HG02973 (cell line): ENCODE measurements around the gene SYK.
"Not testable (repeated sequence)": the region's sequence is repeated elsewhere in the genome, so short reads cannot be mapped to it uniquely, and the experiment has no call there.

Experiments used
- ATAC-seq: cut with Tn5 transposase; IDR thresholded peaks from one replicate; pipeline ENCODE4 v1.9.1; 2021; ENCODE audit warnings: moderate library complexity; ENCODE audit not compliant: unreplicated experiment

The SYK gene

DNA sequence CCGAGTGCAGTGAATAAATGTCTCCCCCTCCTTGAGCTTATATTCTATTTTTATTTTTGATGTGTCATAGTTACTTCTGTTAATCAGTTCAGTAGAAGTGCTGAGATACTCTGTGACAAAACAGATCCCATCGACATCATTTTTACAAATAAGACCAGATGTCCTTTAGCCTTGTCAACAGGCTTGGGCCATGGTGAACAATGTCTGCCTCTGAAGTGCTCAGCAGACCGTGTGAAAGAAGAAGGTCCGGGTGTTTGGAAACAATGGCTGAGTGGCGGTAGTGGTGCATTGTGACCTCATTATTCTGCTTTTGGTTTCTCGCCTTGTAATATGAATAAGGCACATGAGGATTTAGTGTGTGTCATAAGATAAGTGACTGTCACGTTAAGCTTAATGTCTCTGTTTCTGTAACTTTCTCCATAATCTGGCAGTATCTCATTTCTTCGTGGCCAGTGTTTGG is 71.2 kb downstream of the SYK start:
- ATAC-seq: no peak

DNA sequence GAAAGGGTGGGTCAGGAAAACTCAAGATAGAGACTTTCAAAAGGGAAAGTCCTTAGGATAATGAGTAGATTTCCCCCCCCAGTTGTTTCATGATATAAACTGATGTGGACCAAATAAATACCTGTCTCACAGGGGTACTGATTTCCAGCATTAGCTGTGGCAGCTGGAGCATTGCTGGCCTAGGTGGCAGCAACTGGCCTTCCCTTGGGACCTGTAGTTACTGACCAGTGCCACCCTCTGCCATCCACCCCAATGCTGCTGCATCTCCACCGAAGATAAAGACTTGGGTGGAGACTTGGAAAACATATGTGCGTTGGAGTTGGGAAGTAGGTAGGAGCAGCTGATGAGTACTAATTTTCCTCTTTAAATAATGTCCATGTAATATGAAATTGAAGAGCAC is 71.8 kb downstream of the SYK start:
- ATAC-seq: no peak

- no peak for ATAC-seq
These were observed 72.6 kb downstream of the SYK start for GRCh38 chr9:90874194-90874593.

DNA sequence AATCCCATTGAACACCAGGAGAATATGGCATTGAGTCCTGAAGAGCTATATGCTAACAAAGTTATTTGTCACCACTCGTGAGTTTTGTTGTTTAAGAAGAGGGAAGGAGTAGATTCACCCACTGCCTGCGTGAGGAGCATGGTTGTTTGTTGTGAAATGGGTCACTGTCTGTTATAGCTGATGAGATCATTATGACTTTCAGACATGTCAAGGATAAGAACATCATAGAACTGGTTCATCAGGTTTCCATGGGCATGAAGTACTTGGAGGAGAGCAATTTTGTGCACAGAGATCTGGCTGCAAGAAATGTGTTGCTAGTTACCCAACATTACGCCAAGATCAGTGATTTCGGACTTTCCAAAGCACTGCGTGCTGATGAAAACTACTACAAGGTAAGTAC is 76.9 kb downstream of the SYK start:
- no peak for ATAC-seq

DNA sequence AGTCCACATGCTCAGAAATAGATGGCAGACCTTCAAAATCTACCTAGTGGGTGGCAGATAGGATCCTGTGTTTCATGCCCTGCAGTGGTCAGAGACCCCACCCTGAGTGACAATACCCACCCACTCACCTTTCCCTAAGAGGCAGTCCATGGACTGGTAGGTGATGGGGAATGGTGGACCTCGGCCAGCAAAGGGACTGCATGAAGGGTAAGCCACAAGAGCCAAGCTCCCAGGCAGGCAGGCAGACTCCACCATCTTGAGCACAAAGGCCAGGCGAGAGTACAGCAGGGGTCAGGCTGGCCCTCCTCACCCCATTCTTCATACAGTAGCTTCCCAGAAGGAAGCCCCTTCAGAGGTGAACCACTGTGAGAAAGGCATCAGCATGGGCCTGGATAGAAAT is 78.4 kb downstream of the SYK start:
- no peak for ATAC-seq

GRCh38 chr9:90880669-90881068 is 79.0 kb downstream of the SYK start:
- no peak for ATAC-seq

DNA sequence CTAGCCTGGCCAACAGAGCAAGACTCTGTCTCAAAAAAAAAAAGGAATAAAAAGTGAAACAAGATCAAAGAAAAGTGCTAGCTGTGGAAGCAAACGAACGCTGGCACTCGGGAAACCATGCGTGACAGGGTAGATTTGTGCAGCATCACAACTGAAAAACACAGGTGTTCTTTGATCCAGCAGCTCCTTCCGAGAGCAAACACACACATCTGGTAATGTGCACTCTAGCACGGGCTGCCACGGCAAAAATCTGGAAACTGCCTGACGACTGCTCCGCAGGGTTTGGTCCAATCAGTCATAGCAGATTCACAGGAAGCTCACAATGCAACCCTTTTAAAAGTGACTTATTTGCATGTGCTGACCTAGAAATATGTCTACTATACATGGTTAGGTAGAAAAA is 80.0 kb downstream of the SYK start:
- no peak for ATAC-seq

DNA sequence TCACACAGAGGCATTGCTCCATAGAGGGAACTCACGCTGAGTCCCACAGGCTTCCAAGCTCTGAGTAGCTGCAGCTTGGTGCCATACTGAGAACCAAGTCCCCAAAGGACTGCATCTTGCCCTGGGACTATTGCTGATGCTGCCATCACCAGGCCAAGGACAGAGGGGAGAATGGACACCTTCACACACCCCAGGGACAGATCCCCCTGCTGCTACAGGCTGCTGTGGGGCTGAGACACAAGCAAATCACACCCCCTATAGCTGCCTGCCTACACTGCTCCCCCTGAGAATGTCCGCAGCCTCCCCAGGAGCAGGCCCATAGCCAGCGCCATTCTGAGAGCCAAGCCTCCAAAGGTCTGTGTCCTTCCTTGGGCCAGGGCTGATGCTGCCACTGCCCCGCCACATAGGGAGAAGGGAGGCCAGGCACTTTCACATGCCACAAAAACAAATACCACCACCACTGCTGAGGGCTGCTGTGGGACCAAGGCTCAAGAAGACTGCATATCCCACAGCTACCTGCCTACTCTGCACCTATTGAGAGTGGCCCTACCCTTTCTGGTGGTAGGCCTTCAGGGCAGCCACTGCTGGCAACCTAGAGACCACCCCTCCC is 81.5 kb downstream of the SYK start:
- ATAC-seq: no peak

DNA sequence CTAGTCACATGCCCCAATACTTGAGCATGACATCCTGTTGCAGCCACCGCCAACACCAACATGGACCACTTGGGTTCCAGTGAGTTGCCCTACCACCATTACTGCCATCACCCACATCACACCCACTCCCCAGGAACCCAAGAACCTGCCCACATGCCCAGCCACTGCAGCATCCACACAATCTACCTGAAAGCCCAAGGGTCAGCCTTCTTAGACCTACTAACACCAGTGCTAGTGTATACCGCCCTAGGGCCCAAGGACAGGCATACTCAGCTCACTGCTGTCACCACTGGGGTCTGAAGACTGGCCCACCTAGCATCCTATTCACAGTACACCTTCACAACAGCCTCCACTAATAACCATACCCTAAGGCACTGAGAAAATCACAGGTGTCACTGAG is 82.0 kb downstream of the SYK start:
- ATAC-seq: no peak

GRCh38 chr9:90884178-90884577 is 82.6 kb downstream of the SYK start:
- ATAC-seq: no peak

DNA sequence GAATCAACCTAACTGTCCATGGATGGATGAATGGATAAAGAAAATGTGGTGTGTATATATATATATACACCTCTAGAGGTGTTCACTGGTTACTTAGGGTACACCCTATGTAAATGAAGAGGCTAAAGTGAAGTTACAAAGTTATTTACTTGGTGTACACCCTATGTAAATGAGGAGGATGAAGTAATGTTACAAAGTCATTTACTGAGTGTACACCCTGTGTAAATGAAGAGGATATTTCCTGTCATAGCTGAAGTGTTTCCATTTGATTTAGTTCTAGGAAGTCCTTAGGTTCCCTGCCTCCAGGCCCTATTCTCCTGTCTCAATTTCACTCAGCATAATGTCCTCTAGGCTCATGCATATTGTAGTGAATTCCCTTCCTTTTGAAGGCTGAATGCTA is 85.2 kb downstream of the SYK start:
- ATAC-seq: not testable (repeated sequence)

- ATAC-seq: no peak
These were observed 87.3 kb downstream of the SYK start for GRCh38 chr9:90888941-90889340.

DNA sequence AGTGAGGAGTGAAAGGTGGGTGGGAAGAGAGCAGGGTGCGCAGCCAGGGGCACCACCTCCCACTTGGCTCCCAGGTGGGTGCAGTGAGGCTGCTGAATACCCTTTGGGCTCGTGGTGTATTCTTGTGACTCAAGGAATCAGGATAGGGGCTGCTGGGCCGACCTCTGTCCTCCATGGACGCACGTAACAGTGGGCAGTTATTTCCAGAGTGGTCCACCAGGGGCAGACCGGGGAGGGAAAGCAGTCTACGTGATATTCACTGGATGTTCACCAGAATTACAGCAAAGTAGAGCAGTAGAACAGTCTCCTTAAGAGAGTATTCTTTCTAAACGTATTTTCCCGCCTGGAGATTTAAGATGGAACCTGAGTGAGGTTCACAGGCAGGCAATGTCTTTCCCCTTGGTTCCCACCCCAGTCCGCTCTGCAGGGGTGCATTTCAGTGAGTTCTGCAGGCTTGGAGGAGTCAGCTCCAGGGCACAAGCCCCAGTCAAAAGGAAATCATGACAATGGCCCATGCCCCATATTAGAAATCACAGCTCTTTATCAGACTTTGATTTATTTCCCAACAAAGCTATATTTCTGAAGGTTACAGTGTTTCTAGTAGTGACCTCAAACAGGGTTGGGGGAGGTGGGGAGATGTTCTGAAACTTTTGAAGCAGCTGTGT is 88.7 kb downstream of the SYK start:
- ATAC-seq: no peak

- ATAC-seq: no peak
These were observed 89.9 kb downstream of the SYK start for GRCh38 chr9:90891308-90892040.

GRCh38 chr9:90892918-90893317 is 91.3 kb downstream of the SYK start:
- ATAC-seq: no peak

DNA sequence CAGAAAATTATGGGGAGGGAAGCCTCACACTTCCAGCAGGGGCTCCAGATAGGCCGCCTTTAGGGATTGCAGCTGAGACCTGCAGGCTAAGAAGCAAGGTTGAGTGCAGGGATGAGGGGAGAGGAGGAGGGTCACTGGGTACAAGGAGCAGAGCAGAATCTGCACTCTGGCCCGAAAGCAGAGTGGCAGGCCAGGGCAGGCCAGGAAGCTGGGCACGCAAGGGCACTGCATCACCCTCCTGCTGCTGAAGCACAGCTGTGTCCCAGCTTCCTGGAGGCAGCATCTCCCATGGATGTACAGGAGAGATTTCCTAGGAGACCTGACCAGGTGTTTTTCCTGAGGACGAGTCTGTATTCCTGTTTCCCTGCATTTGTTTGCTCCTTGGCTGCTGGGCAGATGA is 92.1 kb downstream of the SYK start:
- ATAC-seq: no peak

DNA sequence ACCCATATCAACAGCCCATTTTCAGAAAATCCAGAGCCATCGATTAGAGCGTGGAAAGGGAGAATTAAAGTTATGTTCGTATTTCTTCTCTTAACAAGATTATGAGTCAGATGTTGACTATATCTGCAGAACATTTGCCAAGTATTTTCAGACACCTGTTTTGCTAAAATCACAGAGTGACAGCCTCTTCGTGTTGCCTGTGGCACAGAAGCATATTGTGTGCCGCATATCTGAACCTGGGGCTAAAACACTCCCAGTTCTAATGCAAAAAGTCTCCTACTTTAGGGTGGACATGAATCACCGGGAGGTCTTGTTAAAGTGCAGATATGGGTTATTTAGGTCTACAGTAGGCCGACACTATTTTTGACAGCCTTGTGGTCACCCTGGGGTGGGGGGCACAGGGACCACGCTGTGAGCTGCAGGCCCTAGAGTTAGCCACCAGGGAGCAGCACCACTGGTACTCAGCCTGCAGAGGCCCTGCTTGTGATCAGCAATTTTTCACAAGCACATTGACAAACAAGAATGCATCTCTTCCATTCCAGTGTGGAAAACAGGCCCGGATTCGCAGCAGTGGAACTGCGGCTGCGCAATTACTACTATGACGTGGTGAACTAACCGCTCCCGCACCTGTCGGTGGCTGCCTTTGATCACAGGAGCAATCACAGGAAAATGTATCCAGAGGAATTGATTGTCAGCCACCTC is 93.5 kb downstream of the SYK start:
- ATAC-seq: no peak

- no peak for ATAC-seq
These were observed 94.2 kb downstream of the SYK start for GRCh38 chr9:90895786-90896185.

DNA sequence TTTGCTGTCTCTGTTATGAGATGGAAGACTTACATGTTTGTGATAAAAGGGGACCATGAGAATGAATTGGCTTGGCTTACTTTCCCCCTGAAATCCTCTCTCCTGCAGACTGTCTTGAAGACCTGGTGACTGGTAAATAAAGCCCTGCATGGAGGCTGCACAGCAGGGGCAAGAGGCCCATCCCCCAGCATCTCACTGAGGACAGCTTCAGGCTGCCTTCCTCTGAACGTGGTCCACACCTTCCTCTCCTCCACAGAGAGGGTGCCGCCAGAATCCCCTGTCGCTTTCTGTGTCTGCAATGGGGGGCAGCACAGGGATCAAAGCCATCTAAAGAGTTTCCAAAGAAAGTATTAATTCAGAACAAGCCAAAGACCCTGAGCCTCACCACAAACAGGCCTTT is 94.6 kb downstream of the SYK start:
- no peak for ATAC-seq

DNA sequence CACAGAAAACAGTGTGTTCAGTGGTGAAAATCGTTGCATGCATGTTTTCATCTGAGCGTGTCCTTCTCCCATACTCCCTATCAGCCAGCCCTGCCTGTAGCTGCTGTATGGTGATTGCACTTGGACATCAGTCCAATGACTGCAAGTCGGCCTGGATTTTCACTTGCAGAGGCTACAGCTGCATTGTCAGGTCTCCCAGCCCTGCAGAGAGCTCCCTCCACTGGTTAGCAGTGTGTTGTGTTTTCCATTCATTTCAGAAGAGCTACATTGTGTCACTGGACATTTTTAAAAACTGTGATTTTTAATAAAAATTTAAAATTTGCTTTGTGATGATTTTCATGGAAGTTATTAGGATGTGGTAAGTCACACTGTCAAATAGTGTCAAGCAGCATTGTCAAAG is 96.6 kb downstream of the SYK start:
- no peak for ATAC-seq

GRCh38 chr9:90899287-90899686 is 97.7 kb downstream of the SYK start:
- no peak for ATAC-seq

- no peak for ATAC-seq
These were observed 98.5 kb downstream of the SYK start for GRCh38 chr9:90900130-90900529.
